ACC112 (cell line): ENCODE results near the gene COL23A1.

Experiments used
- H2AFZ ChIP-seq: fragments of 200-600 bp; sonication (generic); one replicate; pipeline ENCODE4 v1.6.0; 2017; ENCODE audit warnings: antibody characterized with exemption, low read length; ENCODE audit not compliant: unreplicated experiment
- H3K27ac ChIP-seq: fragments of 200-600 bp; sonication (generic); 2 replicates; pipeline ENCODE4 v1.5.1; 2014; ENCODE audit warnings: low read depth, mild to moderate bottlenecking, antibody characterized with exemption, low read length, moderate library complexity
- H3K27me3 ChIP-seq: fragments of 200-600 bp; sonication (generic); 2 replicates; pipeline ENCODE4 v1.6.1; 2014; ENCODE audit warnings: mild to moderate bottlenecking, antibody characterized with exemption, low read length, moderate library complexity, mixed read lengths; ENCODE audit not compliant: insufficient read depth
- H3K36me3 ChIP-seq: fragments of 200-600 bp; sonication (generic); 2 replicates; pipeline ENCODE4 v1.6.1; 2016; ENCODE audit warnings: mild to moderate bottlenecking, antibody characterized with exemption, low read length, moderate library complexity, mixed read lengths; ENCODE audit not compliant: insufficient read depth
- H3K4me1 ChIP-seq: fragments of 200-600 bp; sonication (generic); one replicate; pipeline ENCODE4 v1.6.1; 2016; ENCODE audit warnings: low read length, mixed read lengths; ENCODE audit not compliant: insufficient read depth, unreplicated experiment, control insufficient read depth
- H3K4me3 ChIP-seq: fragments of 200-600 bp; sonication (generic); 2 replicates; pipeline ENCODE4 v1.5.1; 2014; ENCODE audit warnings: mild to moderate bottlenecking, low read depth, low read length
- H3K79me2 ChIP-seq: fragments of 200-600 bp; sonication (generic); one replicate; pipeline ENCODE4 v1.6.0; 2016; ENCODE audit warnings: low read length; ENCODE audit not compliant: control insufficient read depth, unreplicated experiment, insufficient read depth

The COL23A1 gene

GRCh38 chr5:178475422-178475821, 114.8 kb downstream of the COL23A1 start:
- no peaks in the 10 kb centered on the region for H3K36me3 ChIP-seq
- H3K4me1 ChIP-seq, result no peaks in the 10 kb centered on the region
- no peak overlapping the region for H2AFZ ChIP-seq
- peaks cover 30% of the 10 kb centered on the region for H3K27me3 ChIP-seq
- H3K79me2 ChIP-seq, result no peaks in the 10 kb centered on the region
- H3K4me3 ChIP-seq, result no peak overlapping the region
- H3K27ac ChIP-seq, result no peak overlapping the region

DNA sequence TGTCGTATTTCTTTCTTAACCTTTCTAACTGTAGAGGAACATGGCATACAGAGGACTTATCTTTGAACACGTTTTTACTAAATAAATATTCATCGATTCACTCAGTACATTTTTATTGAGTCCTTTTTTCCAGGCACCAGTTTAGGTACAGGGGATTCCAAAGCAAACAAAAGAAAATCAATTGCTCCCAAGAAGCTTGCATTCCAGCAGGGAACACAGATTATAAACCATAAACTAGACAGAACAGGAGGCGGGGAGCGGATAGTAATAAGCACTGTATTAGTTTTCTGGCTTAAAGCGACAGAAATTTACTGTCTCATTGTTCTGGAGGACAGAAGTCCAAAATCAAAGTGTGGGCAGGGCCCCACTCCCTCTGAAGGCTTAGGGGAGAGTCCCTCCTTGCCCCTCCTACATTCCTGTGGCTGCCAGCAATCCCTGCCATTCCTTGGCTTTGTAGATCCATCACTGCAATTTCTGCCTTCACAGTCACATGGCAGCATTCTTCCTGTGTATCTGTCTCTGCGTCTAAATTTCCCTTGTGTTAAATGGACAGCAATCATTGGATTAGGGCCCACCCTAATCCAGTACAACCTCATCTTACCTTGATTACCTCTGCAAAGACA, 115.5 kb downstream of the COL23A1 start:
- Histone ChIP-seq H3K36me3 (no peaks in the 10 kb centered on the region), H3K4me1 (no peaks in the 10 kb centered on the region), H3K4me3 (no peak overlapping the region), H3K79me2 (no peaks in the 10 kb centered on the region), H3K27ac (no peak overlapping the region), H3K27me3 (peaks cover 29% of the 10 kb centered on the region; the same call in 1 of the 2 replicates), H2AFZ (no peak overlapping the region)

GRCh38 chr5:178473854-178474253, 116.3 kb downstream of the COL23A1 start:
- H3K4me1 ChIP-seq, result no peaks in the 10 kb centered on the region
- no peaks in the 10 kb centered on the region for H3K36me3 ChIP-seq
- H3K27ac ChIP-seq, result no peak overlapping the region
- H2AFZ ChIP-seq, result no peak overlapping the region
- no peaks in the 10 kb centered on the region for H3K79me2 ChIP-seq
- H3K27me3 ChIP-seq, result peaks cover 29% of the 10 kb centered on the region; the same call in 1 of the 2 replicates
- no peak overlapping the region for H3K4me3 ChIP-seq

DNA sequence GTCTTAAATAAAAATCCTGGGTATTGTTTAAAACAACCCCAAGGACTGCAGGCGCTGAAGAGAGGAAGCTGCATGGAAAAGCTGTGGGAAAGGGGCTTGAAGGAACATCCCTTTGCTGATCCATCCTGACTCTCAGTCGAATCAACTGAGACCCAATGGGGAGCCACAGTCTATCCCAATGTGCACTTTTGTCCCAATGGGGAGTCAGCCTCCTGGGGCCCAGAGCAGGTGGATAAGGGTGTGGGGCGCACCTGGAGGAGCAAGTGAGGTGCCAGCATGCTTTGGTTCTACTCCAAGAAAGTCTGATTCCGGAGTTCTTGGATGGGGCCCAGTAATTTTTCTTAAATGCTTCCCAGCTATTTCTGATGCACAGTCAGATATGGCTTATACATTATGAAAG, 118.1 kb downstream of the COL23A1 start:
- Histone ChIP-seq H2AFZ (no peak overlapping the region), H3K4me1 (no peaks in the 10 kb centered on the region), H3K4me3 (no peak overlapping the region), H3K79me2 (no peaks in the 10 kb centered on the region), H3K27me3 (peaks cover 19% of the 10 kb centered on the region; the same call in 1 of the 2 replicates), H3K36me3 (no peaks in the 10 kb centered on the region), H3K27ac (no peak overlapping the region)

DNA sequence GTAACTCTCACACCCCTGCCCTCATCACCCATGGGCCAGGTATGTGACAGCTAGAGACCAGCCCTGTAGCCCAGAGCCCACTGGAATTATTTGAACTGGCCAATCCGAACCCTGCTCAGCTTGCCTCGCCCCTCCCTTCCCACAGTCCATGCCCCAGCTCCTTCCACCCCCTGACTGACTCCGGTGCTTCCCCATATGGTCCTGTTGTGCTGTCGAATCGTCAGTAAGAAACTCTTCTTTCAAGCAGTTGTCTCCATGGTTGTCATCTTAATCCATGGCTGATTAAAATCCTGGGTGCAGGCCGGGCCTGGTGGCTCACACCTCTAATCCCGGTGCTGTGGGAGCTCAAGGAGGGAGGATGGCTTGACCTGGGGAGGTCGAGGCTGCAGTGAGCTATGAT, 118.5 kb downstream of the COL23A1 start:
- Histone ChIP-seq H2AFZ (no peak overlapping the region), H3K27me3 (peaks cover 19% of the 10 kb centered on the region; the same call in 1 of the 2 replicates), H3K4me3 (no peak overlapping the region), H3K27ac (no peak overlapping the region), H3K4me1 (no peaks in the 10 kb centered on the region), H3K36me3 (no peaks in the 10 kb centered on the region), H3K79me2 (no peaks in the 10 kb centered on the region)

GRCh38 chr5:178470760-178471025, 119.5 kb downstream of the COL23A1 start:
- Histone ChIP-seq H3K27me3 (peaks cover 19% of the 10 kb centered on the region; the same call in 1 of the 2 replicates), H3K27ac (no peak overlapping the region), H3K4me1 (no peaks in the 10 kb centered on the region), H3K4me3 (no peak overlapping the region), H2AFZ (no peak overlapping the region), H3K36me3 (no peaks in the 10 kb centered on the region), H3K79me2 (no peaks in the 10 kb centered on the region)

- no peaks in the 10 kb centered on the region for H3K4me1 ChIP-seq
Measured at GRCh38 chr5:178469975-178470759, 120.0 kb downstream of the COL23A1 start.

DNA sequence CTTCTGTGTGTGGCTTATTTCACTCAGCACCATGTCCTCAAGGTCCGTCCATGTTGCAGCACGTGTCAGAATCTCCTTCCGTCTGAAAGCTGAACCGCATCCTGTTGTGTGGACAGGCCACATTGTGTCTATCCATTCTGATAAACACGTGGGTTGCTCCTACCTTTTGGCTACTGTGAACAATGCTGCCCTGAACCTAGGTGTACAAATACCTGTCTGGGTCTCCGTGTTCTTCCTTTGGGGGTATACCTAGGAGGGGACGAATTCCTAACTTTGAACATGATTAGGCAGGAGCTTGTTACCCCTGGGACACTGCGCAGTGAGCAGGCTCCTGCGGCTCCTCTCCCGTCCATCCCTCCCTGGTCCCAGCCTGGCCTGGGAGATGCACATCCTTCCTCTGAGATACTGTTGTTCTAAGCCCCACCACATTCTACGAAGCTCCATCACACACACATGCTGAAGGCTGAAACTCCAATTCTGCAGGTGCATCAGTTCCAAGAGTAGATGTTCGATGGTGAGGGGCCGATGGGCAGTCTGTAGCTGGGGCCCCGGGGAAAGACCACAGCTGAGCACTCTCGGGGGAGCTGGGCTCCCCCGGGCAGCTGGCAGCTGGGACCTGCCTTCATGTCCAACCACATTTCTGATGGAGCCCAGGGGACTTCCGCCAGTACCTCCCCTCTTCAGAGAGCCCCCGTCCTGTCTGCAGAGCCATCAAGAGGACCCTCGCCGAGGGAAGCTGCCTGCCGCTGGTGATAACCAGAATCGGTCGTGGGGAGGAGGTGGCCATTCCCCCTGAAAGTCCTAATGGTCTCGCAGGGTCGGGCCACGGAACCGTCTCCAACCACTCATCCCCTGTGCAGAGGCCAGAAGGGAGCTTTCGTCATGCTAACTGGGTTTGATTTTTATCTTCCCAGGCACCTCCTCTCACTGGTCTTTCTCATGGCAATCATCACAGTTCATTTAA, 120.9 kb downstream of the COL23A1 start:
- H2AFZ ChIP-seq, result no peak overlapping the region
- no peaks in the 10 kb centered on the region for H3K79me2 ChIP-seq
- H3K4me1 ChIP-seq, result no peaks in the 10 kb centered on the region
- H3K27me3 ChIP-seq, result peaks cover 12% of the 10 kb centered on the region; the same call in 1 of the 2 replicates
- no peaks in the 10 kb centered on the region for H3K36me3 ChIP-seq
- no peak overlapping the region for H3K4me3 ChIP-seq
- no peak overlapping the region for H3K27ac ChIP-seq

More at GRCh38 chr5:178469975-178470759, 120.0 kb downstream of the COL23A1 start:
- Histone ChIP-seq H2AFZ (no peak overlapping the region), H3K36me3 (no peaks in the 10 kb centered on the region), H3K4me3 (no peak overlapping the region), H3K27me3 (peaks cover 16% of the 10 kb centered on the region; the same call in 1 of the 2 replicates), H3K27ac (no peak overlapping the region), H3K79me2 (no peaks in the 10 kb centered on the region)

DNA sequence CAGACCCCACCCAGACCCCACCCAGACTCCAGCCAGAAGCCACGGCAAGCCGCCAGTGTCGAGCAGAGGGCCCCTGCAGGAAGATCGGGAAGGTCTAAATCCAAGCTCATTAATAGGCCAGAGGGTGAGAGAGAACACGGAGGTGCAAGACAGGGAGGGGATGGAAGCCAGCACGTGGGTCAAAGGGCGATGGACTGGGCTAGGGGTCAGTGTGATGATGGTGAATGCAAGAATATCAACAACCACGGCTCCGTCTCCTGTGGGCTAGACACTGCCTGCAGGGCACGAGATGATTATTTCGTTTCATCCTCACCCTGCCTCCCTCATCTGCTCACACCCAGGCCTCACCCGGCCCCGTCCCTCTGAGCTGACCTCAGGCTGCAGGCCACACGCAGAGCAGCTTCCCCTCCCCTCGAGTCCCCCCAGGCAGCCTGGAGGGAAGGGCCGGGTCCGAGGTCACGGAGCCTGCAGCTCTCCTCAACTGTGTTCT, 122.0 kb downstream of the COL23A1 start:
- peak overlapping the region; percentile 22; the same call in 1 of the 2 replicates for H3K4me3 ChIP-seq
- peaks cover 8% of the 10 kb centered on the region; the same call in 1 of the 2 replicates for H3K27me3 ChIP-seq
- H3K36me3 ChIP-seq, result no peaks in the 10 kb centered on the region
- H2AFZ ChIP-seq, result no peak overlapping the region
- no peaks in the 10 kb centered on the region for H3K79me2 ChIP-seq
- no peak overlapping the region for H3K27ac ChIP-seq
- no peaks in the 10 kb centered on the region for H3K4me1 ChIP-seq

DNA sequence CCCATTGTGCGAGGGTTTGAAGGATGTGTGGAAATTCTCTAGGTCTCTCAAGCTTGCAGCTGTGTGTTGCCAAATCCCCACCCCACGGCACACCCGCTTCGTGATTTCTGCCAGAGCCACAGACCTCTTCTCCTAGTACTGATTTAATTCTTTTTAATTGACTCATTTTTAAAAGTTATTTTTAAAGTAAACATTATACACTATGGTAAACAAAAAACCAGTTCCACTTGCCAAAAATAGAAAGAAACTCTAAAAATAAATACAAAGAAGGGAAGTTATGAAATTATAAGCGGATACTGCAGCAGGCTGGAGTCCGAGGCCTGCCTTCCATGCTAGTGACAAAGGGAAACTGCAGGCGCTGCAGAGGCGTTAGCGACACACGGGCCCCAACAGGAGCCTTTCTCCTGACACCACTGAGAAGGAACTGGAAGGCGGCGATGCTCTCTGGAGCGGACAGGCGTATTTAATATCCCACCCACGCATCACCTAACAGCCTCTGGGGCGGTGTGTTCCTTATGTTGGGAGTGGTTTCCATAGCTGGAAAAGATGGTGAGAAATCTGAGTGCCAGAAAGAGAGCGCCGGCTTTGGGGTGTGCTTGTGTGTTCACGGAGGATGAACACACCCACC, 122.5 kb downstream of the COL23A1 start:
- H3K4me1 ChIP-seq, result no peaks in the 10 kb centered on the region
- H2AFZ ChIP-seq, result peak overlapping the region; percentile 24
- H3K27me3 ChIP-seq, result peaks cover 8% of the 10 kb centered on the region; the same call in 1 of the 2 replicates
- H3K36me3 ChIP-seq, result no peaks in the 10 kb centered on the region
- no peak overlapping the region for H3K27ac ChIP-seq
- H3K79me2 ChIP-seq, result no peaks in the 10 kb centered on the region
- peak overlapping the region; percentile 22; the same call in 1 of the 2 replicates for H3K4me3 ChIP-seq
